ENCODE measurements around the gene GALNT2.

Gene GALNT2

DNA sequence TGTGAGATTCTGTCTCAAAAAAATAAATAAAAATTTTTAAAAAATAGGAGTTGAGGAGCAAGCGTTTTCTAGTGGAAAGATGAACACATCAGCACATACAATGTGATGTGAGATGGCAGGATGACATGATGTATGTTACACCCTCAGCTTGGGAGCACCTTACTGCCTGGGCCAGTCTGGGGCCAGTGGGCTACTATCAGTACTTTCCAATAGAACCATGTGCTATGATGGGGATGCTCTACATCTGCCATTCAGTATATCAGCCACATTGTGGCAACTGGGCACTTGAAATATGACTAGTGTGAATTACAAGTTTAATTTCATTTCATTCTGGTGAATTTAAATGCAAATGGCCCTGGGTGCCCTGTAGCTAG lies 203.1 kb downstream of the GALNT2 start:
- DNase-seq (ENCODE audit: low read depth in 2 of 2), result no peak
- H3K4me3 ChIP-seq (replicated peaks in 1 of 2; ENCODE audit: low read depth in 2 of 2, low read length in 2 of 2), result no peak overlapping the region
- TF ChIP-seq, protein P1, sequence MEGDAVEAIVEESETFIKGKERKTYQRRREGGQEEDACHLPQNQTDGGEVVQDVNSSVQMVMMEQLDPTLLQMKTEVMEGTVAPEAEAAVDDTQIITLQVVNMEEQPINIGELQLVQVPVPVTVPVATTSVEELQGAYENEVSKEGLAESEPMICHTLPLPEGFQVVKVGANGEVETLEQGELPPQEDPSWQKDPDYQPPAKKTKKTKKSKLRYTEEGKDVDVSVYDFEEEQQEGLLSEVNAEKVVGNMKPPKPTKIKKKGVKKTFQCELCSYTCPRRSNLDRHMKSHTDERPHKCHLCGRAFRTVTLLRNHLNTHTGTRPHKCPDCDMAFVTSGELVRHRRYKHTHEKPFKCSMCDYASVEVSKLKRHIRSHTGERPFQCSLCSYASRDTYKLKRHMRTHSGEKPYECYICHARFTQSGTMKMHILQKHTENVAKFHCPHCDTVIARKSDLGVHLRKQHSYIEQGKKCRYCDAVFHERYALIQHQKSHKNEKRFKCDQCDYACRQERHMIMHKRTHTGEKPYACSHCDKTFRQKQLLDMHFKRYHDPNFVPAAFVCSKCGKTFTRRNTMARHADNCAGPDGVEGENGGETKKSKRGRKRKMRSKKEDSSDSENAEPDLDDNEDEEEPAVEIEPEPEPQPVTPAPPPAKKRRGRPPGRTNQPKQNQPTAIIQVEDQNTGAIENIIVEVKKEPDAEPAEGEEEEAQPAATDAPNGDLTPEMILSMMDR (IDR thresholded peaks at IDR 0.05; ENCODE audit: low read depth, low read length), result no peak

DNA sequence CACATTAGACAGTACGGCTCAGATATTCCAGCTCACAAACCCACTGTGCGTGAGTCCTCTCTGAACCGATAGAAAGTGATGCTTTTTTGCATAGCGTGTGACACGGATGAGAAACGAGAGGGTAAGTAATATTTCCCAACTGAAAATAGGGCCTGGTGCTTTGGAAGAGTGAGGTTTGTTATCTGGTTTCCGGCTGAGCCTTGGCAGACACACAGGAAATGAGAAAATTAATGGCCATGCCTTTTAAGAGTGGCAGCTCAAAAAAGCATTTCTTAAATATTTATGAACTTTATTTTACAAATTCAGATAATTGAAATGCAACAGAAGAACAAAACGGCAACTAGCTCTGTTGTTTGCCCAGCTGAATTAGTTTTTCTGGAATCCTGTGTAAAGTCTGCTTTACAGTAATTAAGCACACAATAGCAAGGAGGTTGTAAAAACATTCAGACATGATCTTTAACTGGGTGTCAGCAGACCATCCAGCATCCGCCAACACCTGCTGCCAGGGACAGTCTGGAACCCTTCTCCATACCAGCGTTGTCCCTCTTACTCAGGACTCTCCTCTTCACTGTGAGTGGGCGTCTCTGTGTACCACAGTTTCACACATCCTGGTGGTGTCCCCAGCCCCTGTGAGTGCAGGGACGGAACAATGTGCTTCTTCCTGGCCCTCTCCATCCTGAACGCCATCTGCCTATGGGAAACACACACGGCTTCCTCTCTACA lies 203.7 kb downstream of the GALNT2 start:
- peak; percentile 45 to 78 for DNase-seq (ENCODE audit: low read depth in 2 of 2)
- TF ChIP-seq, protein P1 (IDR thresholded peaks at IDR 0.05; ENCODE audit: low read depth, low read length), result no peak
- H3K4me3 ChIP-seq (replicated peaks in 1 of 2; ENCODE audit: low read depth in 2 of 2, low read length in 2 of 2), result no peak overlapping the region

DNA sequence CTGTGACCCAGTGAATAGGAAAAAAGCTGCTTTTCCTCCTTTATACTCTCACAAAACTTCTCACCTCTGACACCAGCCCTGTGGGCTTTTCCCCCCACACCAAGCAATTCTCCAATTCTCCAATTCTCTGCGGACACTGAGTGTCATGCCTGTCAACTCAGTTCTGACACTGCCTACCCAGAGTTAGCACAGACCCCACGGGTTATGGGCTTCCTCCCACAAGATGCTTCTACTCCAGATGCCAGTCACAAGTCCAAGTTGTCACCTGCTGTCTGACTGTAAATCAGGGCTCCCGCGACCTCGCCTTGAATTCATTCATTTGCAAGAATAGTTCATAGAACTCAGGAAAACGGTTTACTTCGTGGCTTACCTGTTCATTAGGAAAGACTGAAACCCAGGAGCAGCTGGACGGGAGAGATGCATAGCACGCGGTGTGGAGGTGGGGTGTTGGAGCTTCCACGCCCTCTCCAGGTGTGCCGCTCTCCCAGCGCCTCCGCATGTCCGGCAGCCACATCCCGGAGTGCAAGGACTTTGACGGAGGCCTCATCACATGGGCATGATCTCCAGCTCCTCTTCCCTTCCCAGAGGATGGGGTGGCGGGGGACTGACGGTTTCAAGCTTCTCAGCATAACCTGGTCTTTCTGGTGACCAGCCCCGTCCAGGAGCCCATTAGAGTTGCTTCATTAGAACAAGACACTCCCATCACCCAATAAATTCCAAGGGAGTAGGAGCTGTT lies 204.4 kb downstream of the GALNT2 start:
- TF ChIP-seq, protein P1 (IDR thresholded peaks at IDR 0.05; ENCODE audit: low read depth, low read length), result no peak
- H3K4me3 ChIP-seq (replicated peaks in 1 of 2; ENCODE audit: low read depth in 2 of 2, low read length in 2 of 2), result no peak overlapping the region
- no peak for DNase-seq (ENCODE audit: low read depth in 2 of 2)

DNA sequence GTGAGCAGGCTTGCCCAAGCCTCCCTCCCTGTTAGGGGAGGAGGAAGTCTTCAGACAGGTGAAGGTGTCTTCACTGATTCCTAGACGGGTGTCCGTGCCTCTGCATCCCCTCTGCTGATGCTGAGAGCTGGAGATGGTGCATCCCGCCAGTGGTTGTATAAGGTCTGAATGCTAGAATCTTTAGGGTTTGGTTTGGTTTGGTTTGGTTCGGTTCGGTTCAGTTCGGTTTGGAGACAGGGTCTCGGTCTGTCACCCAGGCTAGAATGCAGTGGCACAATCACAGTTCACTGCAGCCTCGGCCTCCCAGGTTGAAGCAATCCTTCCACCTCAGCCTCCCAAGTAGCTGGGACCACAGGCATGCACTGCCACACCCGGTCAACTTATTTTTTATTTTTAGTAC lies 205.5 kb downstream of the GALNT2 start:
- no peak for DNase-seq (ENCODE audit: low read depth in 2 of 2)
- TF ChIP-seq, protein P1 (IDR thresholded peaks at IDR 0.05; ENCODE audit: low read depth, low read length), result no peak
- no peak overlapping the region for H3K4me3 ChIP-seq (replicated peaks in 1 of 2; ENCODE audit: low read depth in 2 of 2, low read length in 2 of 2)

DNA sequence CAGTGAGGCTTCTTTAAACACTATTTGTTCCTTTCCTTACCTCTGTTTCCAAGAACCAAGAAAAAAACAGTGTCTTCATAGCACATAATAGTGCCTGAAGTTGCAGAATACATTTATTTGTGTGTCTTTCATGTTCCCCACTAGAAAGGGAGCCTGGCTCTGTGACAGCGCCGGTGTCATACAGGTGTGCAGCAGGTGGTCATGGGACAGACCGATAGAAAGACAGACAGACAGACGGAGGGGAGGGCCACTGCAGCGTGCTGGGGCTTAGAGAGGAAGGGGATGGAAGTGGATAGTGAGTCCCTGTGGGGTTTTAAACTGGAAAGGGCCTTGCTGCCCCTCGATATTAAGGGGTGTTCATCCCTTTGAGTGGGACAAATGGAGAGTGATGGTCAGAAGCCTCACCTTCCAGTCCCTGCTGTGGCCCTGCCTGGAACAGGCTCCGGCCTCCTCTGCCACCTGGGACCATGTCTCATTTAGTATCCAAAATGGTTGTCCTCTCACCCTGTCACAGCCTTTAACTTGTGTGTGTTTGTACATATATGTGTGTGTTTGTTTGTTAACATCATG lies 206.2 kb downstream of the GALNT2 start:
- TF ChIP-seq, protein P1 (IDR thresholded peaks at IDR 0.05; ENCODE audit: low read depth, low read length), result no peak
- no peak overlapping the region for H3K4me3 ChIP-seq (replicated peaks in 1 of 2; ENCODE audit: low read depth in 2 of 2, low read length in 2 of 2)
- DNase-seq (ENCODE audit: low read depth in 2 of 2), result no peak

DNA sequence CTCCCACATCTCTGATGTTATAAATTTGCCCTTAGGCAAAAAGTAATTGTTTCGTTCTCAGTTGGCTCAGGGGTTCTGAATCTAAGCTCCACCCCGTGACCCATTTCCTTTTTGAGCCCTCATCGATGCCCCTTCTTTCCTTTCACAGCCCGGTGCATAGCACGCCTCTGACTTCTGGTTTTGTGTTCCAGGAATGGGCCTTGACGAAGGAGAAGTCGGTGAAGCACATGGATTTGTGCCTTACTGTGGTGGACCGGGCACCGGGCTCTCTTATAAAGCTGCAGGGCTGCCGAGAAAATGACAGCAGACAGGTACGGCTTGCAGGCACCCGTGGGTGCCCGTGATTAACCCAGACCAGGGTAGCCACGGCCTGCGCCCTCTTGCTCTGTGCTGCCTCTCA lies 207.2 kb downstream of the GALNT2 start:
- DNase-seq (ENCODE audit: low read depth in 2 of 2), result no peak
- TF ChIP-seq, protein P1 (IDR thresholded peaks at IDR 0.05; ENCODE audit: low read depth, low read length), result no peak
- no peak overlapping the region for H3K4me3 ChIP-seq (replicated peaks in 1 of 2; ENCODE audit: low read depth in 2 of 2, low read length in 2 of 2)
